Measurements from ENCODE around the gene ZNF358.

ZNF358 gene

DNA sequence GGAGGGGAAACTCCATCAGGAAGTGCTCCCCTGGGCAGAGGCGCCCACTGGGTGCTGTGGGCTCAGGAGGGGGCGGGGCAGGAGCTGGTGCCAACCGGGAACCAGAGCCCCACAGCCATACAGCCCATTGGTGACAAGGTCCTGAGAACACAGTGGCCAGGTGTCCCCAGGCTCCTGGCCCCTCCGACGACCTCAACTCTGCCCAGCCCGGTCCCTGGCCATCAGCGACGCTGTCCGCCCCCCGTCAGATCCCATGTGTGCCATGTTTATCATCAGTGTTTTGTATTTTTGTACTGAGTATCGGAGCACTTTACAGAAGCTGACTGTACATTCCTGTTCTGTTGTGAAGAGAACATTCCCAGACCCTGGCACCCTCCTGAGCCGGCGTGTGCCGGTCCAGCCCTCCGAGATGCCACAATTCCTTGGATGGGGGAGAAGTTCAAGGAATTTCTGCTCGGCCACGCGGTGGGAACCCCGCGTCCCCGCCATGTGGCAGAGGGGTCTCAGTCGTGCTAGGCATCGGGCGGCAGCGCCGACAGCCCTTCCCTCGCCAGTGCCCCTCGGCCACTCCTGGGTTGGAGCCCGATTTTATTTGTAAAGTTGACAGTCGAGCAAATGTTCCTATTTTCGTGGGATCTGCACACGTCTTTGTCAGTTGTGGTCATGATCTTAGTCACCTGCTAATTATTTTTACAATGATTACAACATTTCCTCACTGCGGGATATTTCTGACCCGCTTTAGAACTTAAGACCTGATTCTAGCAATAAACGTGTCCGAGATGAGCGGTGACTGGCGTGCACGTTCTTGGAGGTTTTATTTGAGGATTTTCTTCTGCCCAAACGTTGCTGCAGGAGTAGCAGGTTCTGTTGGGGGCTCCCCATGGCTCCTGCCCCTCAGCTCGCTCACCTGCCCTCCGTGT lies 43.9 kb upstream of the ZNF358 start:
- CTCF ChIA-PET: no interaction called here
- TF ChIP-seq, protein P1, sequence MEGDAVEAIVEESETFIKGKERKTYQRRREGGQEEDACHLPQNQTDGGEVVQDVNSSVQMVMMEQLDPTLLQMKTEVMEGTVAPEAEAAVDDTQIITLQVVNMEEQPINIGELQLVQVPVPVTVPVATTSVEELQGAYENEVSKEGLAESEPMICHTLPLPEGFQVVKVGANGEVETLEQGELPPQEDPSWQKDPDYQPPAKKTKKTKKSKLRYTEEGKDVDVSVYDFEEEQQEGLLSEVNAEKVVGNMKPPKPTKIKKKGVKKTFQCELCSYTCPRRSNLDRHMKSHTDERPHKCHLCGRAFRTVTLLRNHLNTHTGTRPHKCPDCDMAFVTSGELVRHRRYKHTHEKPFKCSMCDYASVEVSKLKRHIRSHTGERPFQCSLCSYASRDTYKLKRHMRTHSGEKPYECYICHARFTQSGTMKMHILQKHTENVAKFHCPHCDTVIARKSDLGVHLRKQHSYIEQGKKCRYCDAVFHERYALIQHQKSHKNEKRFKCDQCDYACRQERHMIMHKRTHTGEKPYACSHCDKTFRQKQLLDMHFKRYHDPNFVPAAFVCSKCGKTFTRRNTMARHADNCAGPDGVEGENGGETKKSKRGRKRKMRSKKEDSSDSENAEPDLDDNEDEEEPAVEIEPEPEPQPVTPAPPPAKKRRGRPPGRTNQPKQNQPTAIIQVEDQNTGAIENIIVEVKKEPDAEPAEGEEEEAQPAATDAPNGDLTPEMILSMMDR (conservative IDR thresholded peaks at IDR 0.05; ENCODE audit: low read depth): no peak
- DNase-seq (ENCODE audit: low spot score): no peak
- POLR2A ChIA-PET (ENCODE audit: low non-redundant PET): no interaction called here
- peak overlapping the region; percentile 15 for H3K27ac ChIP-seq

DNA sequence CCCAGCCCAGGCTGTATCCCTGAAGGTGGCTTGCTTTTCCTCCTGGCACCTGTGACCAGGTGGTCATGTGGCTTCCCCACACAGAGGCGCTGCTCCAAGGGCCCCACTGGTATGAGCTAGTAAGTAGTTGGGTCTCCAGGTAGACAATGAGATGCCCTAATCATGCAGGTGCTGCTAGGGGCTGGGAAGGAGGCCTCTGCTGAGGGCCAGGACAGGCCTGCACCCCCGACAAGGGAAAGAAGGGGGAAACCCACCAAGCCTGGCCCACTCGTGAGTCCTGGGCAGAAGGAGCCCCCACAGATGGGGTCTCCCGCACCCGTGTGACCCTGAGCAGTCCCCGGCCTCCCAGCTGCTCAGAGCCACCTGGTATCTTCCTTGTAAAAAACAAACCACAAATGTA lies 40.2 kb upstream of the ZNF358 start:
- H3K27ac ChIP-seq: peak overlapping the region; percentile 60
- TF ChIP-seq, protein P1 (conservative IDR thresholded peaks at IDR 0.05; ENCODE audit: low read depth): no peak
- DNase-seq (ENCODE audit: low spot score): no peak
- CTCF ChIA-PET: no interaction called here
- POLR2A ChIA-PET (ENCODE audit: low non-redundant PET): no interaction called here

GRCh38 chr19:7476241-7476640 lies 39.7 kb upstream of the ZNF358 start:
- CTCF ChIA-PET: no interaction called here
- no peak for DNase-seq (ENCODE audit: low spot score)
- TF ChIP-seq, protein P1 (conservative IDR thresholded peaks at IDR 0.05; ENCODE audit: low read depth): no peak
- POLR2A ChIA-PET (ENCODE audit: low non-redundant PET): no interaction called here
- peak overlapping the region; percentile 60 for H3K27ac ChIP-seq

DNA sequence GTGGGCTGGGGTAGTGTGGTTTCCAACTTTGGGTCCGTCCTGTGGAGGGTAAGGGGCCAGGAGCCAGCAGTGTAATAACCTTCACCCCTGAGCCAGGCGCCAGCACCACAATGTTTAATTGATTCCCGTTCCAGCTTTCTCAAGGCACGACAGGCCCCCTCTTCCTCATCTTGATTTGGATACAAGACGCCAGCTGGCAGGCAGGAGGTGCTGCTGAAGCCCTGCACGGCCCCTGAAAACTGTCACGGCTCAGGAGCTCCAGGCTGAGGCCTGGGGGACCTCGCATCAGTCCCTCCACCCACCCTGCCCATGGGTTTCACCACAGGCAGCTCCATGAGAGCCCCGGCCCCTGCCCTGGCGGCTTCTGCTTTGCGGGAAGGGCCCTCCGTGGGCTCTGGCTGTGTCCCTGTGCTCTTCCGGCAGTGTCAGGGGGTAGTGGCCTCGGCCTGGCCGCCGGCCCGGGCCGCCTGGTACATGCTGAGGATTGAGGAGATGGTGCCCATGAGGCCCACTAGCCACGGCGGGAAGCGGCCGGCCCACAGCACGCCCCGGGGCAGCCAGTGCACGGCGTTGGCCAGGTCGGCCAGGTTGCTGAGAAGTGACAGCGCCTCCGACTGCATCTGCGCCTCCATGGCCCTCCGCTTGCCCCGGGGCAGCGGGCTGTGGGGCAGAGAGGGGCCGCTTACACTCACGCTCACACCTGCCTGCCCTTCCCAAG lies 39.0 kb upstream of the ZNF358 start:
- TF ChIP-seq, protein P1 (conservative IDR thresholded peaks at IDR 0.05; ENCODE audit: low read depth): no peak
- ChIA-PET CTCF (interaction anchor here (0.6 kb wide), 1 partner anchor 83 kb away, joined by 3 read pairs; no protein-coding TSS in a partner anchor), POLR2A (ENCODE audit: low non-redundant PET) (no interaction called here)
- H3K27ac ChIP-seq: peak overlapping the region; percentile 60; the same call in 1 of the 2 replicates
- DNase-seq (ENCODE audit: low spot score): no peak

DNA sequence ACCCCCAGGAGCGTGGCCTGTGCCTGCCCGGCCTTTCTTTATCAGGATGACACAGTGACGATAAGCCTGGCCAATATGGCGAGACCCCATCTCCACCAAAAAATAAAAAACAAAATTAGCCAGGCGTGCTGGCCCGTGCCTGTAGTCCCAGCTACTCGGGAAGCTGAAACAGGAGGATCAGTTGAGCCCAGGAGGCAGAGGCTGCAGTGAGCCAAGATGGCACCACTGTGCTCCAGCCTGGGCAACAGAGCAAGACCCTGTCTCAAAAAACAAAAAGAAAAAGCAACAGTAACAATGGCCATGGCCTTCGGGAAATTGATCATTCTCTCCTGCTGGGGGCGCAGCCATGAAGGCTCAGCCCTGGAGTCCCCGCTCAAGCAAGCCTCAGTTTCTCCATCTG lies 38.1 kb upstream of the ZNF358 start:
- peak overlapping the region; percentile 64; the same call in 1 of the 2 replicates for H3K27ac ChIP-seq
- CTCF ChIA-PET: interaction anchor here (0.6 kb wide), 1 partner anchor 84 kb away, joined by 3 read pairs; no protein-coding TSS in a partner anchor
- POLR2A ChIA-PET (ENCODE audit: low non-redundant PET): no interaction called here
- TF ChIP-seq, protein P1 (conservative IDR thresholded peaks at IDR 0.05; ENCODE audit: low read depth): no peak
- no peak for DNase-seq (ENCODE audit: low spot score)

GRCh38 chr19:7478173-7478842 lies 37.6 kb upstream of the ZNF358 start:
- DNase-seq (ENCODE audit: low spot score): no peak
- POLR2A ChIA-PET (ENCODE audit: low non-redundant PET): no interaction called here
- peak overlapping the region; percentile 64 for H3K27ac ChIP-seq
- CTCF ChIA-PET: no interaction called here
- TF ChIP-seq, protein P1 (conservative IDR thresholded peaks at IDR 0.05; ENCODE audit: low read depth): no peak
